Measurements from ENCODE around the gene TTC34. TPM values are rescaled to one million over a fixed set of nuclear protein-coding genes. Genes with fewer than 3 reads are reported as not detected.
A peak's percentile ranks its signal among the peaks of the same experiment; 100 is the strongest.
"Not testable (repeated sequence)": the region's sequence is repeated elsewhere in the genome, so short reads cannot be mapped to it uniquely, and the experiment has no call there.

Gene TTC34
- total and polyA plus RNA-seq, 7 donors: 0.01 to 0.15 (median 0.04) TPM

- ATAC-seq; H3K4me3 ChIP-seq; H3K27me3 ChIP-seq (ENCODE audit: insufficient read depth in 3 of 3, low read length in 2 of 3); H3K36me3 ChIP-seq (ENCODE audit: insufficient read depth in 1 of 2, low read depth in 1 of 2); H3K9me3 ChIP-seq; H3K4me1 ChIP-seq; H3K27ac ChIP-seq; intact Hi-C loops (cut with DNase I); DNase-seq: not testable (repeated sequence)
- WGBS, 3 donors: 35 to 42% (median 40%) methylated on average over 8 to 9 of the region's 9 CpGs
Observed at GRCh38 chr1:2683321-2683741, 118.2 kb downstream of the TTC34 start.

- H3K27ac ChIP-seq; ATAC-seq; H3K9me3 ChIP-seq; H3K4me1 ChIP-seq; H3K4me3 ChIP-seq; H3K36me3 ChIP-seq (ENCODE audit: insufficient read depth in 1 of 2, low read depth in 1 of 2); H3K27me3 ChIP-seq (ENCODE audit: insufficient read depth in 3 of 3, low read length in 2 of 3); DNase-seq; intact Hi-C loops (cut with DNase I): not testable (repeated sequence)
- 79% methylated on average over 6 of the region's 11 CpGs; no CpG with 5 or more reads in 2 of the 3 donors for WGBS, 3 donors
Observed at GRCh38 chr1:2682879-2683278, 118.6 kb downstream of the TTC34 start.

- H3K27ac ChIP-seq; H3K27me3 ChIP-seq (ENCODE audit: insufficient read depth in 3 of 3, low read length in 2 of 3); H3K4me3 ChIP-seq; H3K9me3 ChIP-seq; H3K4me1 ChIP-seq; DNase-seq; H3K36me3 ChIP-seq (ENCODE audit: insufficient read depth in 1 of 2, low read depth in 1 of 2); ATAC-seq; intact Hi-C loops (cut with DNase I): not testable (repeated sequence)
- WGBS, 3 donors: 52 to 72% methylated on average over 3 of the region's 10 CpGs; no CpG with 5 or more reads in 1 of the 3 donors
Observed at GRCh38 chr1:2676726-2677125, 124.8 kb downstream of the TTC34 start.

GRCh38 chr1:2671656-2672055 is 129.8 kb downstream of the TTC34 start:
- ATAC-seq; H3K9me3 ChIP-seq; H3K36me3 ChIP-seq (ENCODE audit: insufficient read depth in 1 of 2, low read depth in 1 of 2); H3K27ac ChIP-seq; H3K27me3 ChIP-seq (ENCODE audit: insufficient read depth in 3 of 3, low read length in 2 of 3); intact Hi-C loops (cut with DNase I); H3K4me1 ChIP-seq; H3K4me3 ChIP-seq: not testable (repeated sequence)
- 56 to 65% (median 64%) methylated on average over 7 of the region's 11 CpGs for WGBS, 3 donors
- peak in 1 of 2 donors; percentile 52 for DNase-seq

DNA sequence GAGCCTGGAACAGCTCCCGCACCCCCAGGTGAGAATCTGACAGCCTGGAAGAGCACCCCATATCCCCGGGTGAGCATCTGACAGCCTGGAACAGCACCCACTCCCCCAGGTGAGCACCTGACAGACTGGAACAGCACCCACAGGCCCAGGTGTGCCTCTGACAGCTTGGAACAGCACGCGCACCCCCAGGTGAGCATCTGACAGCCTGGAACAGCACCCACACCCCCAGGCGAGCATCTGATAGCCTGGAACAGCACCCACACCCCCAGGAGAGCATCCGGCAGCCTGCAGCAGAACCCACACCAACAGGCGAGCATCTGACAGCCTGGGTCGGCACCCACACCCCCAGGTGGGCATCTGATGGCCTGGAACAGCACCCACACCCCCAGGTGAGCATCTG is 141.7 kb downstream of the TTC34 start:
- peak; percentile 40 to 72 for DNase-seq
- intact Hi-C loops (cut with DNase I); H3K4me3 ChIP-seq; H3K36me3 ChIP-seq (ENCODE audit: insufficient read depth in 1 of 2, low read depth in 1 of 2); H3K27ac ChIP-seq; H3K27me3 ChIP-seq (ENCODE audit: insufficient read depth in 3 of 3, low read length in 2 of 3); H3K9me3 ChIP-seq; H3K4me1 ChIP-seq; ATAC-seq: not testable (repeated sequence)
- WGBS, 3 donors: 56 to 66% (median 64%) methylated on average over 4 to 5 of the region's 8 CpGs

- H3K4me3 ChIP-seq; H3K27me3 ChIP-seq (ENCODE audit: insufficient read depth in 3 of 3, low read length in 2 of 3); ATAC-seq; H3K9me3 ChIP-seq; H3K4me1 ChIP-seq; H3K27ac ChIP-seq; intact Hi-C loops (cut with DNase I); H3K36me3 ChIP-seq (ENCODE audit: insufficient read depth in 1 of 2, low read depth in 1 of 2): not testable (repeated sequence)
- 82 to 88% methylated on average over 6 of the region's 10 CpGs; no CpG with 5 or more reads in 1 of the 3 donors for WGBS, 3 donors
- DNase-seq: peak; percentile 17 to 59
Observed at GRCh38 chr1:2657909-2658308, 143.6 kb downstream of the TTC34 start.

- intact Hi-C loops (cut with DNase I); H3K4me1 ChIP-seq; H3K27ac ChIP-seq; H3K4me3 ChIP-seq; H3K27me3 ChIP-seq (ENCODE audit: insufficient read depth in 3 of 3, low read length in 2 of 3); H3K36me3 ChIP-seq (ENCODE audit: insufficient read depth in 1 of 2, low read depth in 1 of 2); ATAC-seq; H3K9me3 ChIP-seq: not testable (repeated sequence)
- WGBS, 3 donors: 51 to 57% (median 53%) methylated on average over 3 to 10 of the region's 12 CpGs
- peak; percentile 45 to 67 for DNase-seq
Observed at GRCh38 chr1:2657124-2657523, 144.4 kb downstream of the TTC34 start.

- H3K36me3 ChIP-seq (ENCODE audit: insufficient read depth in 1 of 2, low read depth in 1 of 2); H3K27ac ChIP-seq; H3K4me3 ChIP-seq; H3K4me1 ChIP-seq; H3K27me3 ChIP-seq (ENCODE audit: insufficient read depth in 3 of 3, low read length in 2 of 3); ATAC-seq; intact Hi-C loops (cut with DNase I); H3K9me3 ChIP-seq: not testable (repeated sequence)
- DNase-seq: peak; percentile 31 to 75
- WGBS, 3 donors: 45 to 47% (median 45%) methylated on average over 16 of the region's 16 CpGs
Observed at GRCh38 chr1:2655598-2656434, 145.7 kb downstream of the TTC34 start.

DNA sequence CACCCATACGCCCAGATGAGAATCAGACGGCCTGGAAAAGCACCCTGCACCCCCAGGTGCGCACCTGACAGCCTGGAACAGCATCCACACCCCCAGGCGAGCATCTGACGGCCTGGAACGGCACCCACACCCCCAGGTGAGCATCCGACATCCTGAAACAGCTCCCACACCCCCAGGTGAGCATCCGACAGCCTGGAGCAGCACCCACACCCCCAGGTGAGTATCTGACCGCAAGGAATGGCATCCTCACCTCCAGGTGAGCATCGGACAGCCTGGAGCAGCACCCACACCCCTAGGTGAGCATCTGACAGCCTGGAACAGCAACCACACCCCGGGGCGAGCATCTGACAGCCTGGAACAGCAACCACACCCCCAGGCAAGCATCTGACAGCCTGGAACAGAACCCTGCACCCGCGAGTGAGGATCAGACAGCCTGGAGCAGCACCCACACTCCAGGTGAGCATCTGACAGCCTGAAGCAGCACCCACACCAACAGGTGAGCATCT is 147.0 kb downstream of the TTC34 start:
- ATAC-seq; H3K9me3 ChIP-seq; H3K27me3 ChIP-seq (ENCODE audit: insufficient read depth in 3 of 3, low read length in 2 of 3); H3K27ac ChIP-seq; intact Hi-C loops (cut with DNase I); H3K36me3 ChIP-seq (ENCODE audit: insufficient read depth in 1 of 2, low read depth in 1 of 2); H3K4me3 ChIP-seq; H3K4me1 ChIP-seq: not testable (repeated sequence)
- DNase-seq: peak; percentile 20 to 62
- WGBS, 3 donors: 43 to 46% (median 46%) methylated on average over 14 of the region's 14 CpGs

GRCh38 chr1:2653741-2654442 is 147.6 kb downstream of the TTC34 start:
- intact Hi-C loops (cut with DNase I); H3K4me1 ChIP-seq; ATAC-seq; H3K9me3 ChIP-seq; H3K4me3 ChIP-seq; H3K36me3 ChIP-seq (ENCODE audit: insufficient read depth in 1 of 2, low read depth in 1 of 2); H3K27me3 ChIP-seq (ENCODE audit: insufficient read depth in 3 of 3, low read length in 2 of 3); H3K27ac ChIP-seq: not testable (repeated sequence)
- 44 to 46% (median 46%) methylated on average over 14 of the region's 14 CpGs for WGBS, 3 donors
- DNase-seq: peak; percentile 48 to 77

- H3K4me3 ChIP-seq; H3K27ac ChIP-seq; H3K36me3 ChIP-seq (ENCODE audit: insufficient read depth in 1 of 2, low read depth in 1 of 2); intact Hi-C loops (cut with DNase I); H3K9me3 ChIP-seq; H3K4me1 ChIP-seq; ATAC-seq; H3K27me3 ChIP-seq (ENCODE audit: insufficient read depth in 3 of 3, low read length in 2 of 3): not testable (repeated sequence)
- WGBS, 3 donors: 34 to 38% (median 36%) methylated on average over 12 of the region's 12 CpGs
- peak; percentile 28 to 60 for DNase-seq
Observed at GRCh38 chr1:2652926-2653571, 148.4 kb downstream of the TTC34 start.
